T-helper 2 cell treated with Interferon-gamma antibody and Interleukin-4, amounts not matched to agents 5 μg/mL and 100 μg/mL, for 36 hours (primary cell): ENCODE results near the gene JAM3.
A peak's percentile ranks its signal among the peaks of the same experiment; 100 is the strongest.

Experiments
- DNase-seq: peaks from one replicate; pipeline ENCODE4 v3.0.0; 2021; ENCODE audit warnings: low spot score
- H3K27ac Mint-ChIP-seq: one replicate; pipeline ENCODE4 v1.8.0; 2021; ENCODE audit warnings: mild to moderate bottlenecking, mixed read lengths
- H3K27me3 Mint-ChIP-seq: one replicate; pipeline ENCODE4 v1.8.0; 2021; ENCODE audit warnings: low read depth, mixed read lengths
- H3K36me3 Mint-ChIP-seq: one replicate; pipeline ENCODE4 v1.8.0; 2021; ENCODE audit warnings: low read depth, mixed read lengths
- H3K4me1 Mint-ChIP-seq: one replicate; pipeline ENCODE4 v1.8.0; 2021; ENCODE audit warnings: low read depth, mixed read lengths
- H3K4me3 Mint-ChIP-seq: one replicate; pipeline ENCODE4 v1.8.0; 2022; ENCODE audit warnings: mild to moderate bottlenecking, moderate library complexity, mixed read lengths
- H3K9me3 Mint-ChIP-seq: one replicate; pipeline ENCODE4 v1.8.0; 2021; ENCODE audit warnings: mixed read lengths

The JAM3 gene

DNA sequence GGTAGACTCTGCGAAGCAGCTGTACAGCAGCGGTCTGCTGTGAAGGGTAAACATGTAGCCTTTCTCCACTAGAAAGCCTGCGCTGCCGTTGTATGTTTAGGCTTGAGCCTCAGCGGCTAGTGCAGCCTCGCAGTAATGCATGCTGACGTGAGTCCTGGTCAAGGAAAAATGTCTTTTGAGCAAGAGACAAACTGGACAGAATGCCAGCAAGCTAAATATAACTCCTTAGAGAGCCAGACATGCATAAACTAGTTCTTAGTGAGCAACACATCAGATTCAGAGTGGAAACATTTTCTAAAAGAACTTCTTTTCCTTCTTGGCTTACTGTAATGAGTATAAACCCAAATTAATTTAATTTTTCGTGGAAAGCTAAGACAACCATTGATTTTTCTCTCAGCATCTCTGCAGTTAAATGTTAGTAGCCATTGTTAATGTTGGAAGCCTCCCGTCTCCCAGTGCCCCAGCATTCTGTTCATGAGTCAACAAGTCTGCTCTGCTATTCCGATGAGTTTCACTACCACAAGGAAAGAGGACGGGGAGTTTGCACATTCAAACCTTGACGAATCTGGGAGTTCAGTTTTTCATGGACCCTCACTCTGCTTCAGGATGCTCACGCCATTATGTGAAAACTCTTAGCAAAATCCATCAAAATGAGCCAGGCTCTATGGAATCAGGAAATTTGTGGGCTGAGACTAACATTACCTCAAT lies 51.4 kb downstream of the JAM3 start:
- no peaks in the 10 kb centered on the region for H3K9me3 Mint-ChIP-seq
- H3K4me3 Mint-ChIP-seq = no peak overlapping the region
- H3K36me3 Mint-ChIP-seq = no peaks in the 10 kb centered on the region
- H3K27ac Mint-ChIP-seq = no peak overlapping the region
- no peak for DNase-seq
- peaks cover 7% of the 10 kb centered on the region for H3K4me1 Mint-ChIP-seq
- H3K27me3 Mint-ChIP-seq = peaks cover 31% of the 10 kb centered on the region

DNA sequence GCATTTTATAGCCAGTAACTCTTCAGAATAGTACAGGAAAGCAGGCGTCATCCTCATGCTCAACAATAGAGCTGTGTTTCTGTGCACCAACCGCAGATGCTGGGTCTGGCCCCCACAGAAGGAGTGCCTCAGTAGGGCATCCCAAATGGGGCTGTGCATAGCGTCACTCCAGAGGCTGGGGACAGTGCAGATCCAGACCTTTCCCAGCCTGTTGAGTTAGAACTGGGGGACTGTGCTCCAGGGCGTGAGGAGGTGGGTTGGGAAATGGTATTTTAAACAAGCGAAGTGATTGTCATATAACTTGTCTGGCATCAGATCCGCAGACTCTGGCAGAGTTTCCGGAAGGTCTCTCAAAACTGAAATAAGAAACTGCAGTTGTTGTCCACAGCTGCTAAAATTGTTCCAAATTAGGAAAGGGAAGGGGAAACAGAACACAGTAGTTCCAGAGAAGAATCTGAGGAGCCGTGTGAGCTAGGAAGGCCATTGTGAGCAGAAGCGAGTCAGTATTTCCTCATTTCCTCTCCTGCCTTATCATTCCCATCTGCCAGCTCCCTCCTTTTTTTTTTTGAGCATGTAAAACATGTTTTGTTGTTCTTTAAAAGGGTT lies 52.2 kb downstream of the JAM3 start:
- no peaks in the 10 kb centered on the region for H3K36me3 Mint-ChIP-seq
- H3K4me1 Mint-ChIP-seq = peaks cover 10% of the 10 kb centered on the region
- no peak overlapping the region for H3K27ac Mint-ChIP-seq
- no peak overlapping the region for H3K4me3 Mint-ChIP-seq
- DNase-seq = no peak
- no peaks in the 10 kb centered on the region for H3K9me3 Mint-ChIP-seq
- peaks cover 36% of the 10 kb centered on the region for H3K27me3 Mint-ChIP-seq

DNA sequence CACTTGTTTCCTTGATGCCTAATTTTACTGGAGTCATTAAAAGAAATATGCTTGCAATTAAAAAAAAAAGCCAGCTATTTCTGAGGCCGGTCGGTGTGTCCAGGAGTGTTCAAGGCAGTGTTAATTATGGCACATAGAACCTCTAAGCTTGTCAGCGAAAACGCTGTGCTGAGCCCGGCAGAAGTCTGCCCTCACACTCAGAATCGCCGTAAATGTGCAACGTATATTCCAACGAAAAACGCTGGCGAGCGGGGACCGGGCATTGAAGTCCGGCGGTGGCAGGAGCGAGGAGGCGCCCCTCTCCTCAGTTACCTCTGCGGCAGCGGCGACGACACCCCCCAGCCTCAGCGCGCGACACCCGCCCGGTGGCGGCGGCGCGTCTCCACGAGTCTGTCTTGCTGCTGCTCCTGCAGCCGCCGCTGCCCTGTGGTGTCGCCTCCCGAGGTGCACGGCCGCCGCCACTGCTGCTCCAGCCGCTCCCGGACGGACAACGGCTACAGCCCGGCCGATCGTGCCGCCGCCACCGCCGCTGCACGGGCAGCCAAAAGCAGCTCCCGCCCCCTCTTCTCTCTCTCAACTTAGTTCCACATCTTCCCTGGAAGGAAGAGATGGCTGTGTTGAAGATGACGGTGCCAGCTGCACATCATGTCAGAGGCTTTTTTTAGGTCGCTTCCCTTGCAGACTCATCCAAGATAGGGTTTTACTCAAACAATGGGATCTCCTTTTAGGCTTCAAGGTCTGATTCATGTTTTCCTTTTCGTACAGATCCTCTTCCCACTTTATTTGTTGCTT lies 56.0 kb downstream of the JAM3 start:
- Mint-ChIP-seq H3K27me3 (peaks cover 56% of the 10 kb centered on the region), H3K9me3 (no peaks in the 10 kb centered on the region), H3K27ac (no peak overlapping the region), H3K4me3 (no peak overlapping the region), H3K36me3 (no peaks in the 10 kb centered on the region), H3K4me1 (peaks cover 5% of the 10 kb centered on the region)
- no peak for DNase-seq

DNA sequence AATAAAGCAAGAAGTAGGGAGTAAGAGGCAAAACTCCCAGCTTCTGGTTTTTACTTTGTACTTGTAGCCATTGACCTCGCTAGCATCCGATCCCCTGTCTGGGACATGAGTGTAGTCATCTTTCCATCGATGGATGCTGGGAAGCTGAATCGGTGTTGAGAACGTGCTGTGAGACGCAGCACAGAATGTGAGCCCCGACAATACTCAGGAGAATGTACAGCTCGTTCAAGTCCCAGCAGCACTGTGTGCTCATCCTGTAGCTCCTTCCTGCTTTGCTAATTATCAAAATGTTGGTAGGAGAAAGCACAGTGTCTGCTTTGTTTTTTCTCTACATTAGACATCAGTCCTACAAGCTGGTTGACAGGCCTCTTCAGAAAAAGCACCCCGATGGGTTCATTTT lies 56.6 kb downstream of the JAM3 start:
- Mint-ChIP-seq H3K27ac (no peak overlapping the region), H3K27me3 (peaks cover 56% of the 10 kb centered on the region), H3K36me3 (no peaks in the 10 kb centered on the region), H3K9me3 (no peaks in the 10 kb centered on the region), H3K4me3 (peak overlapping the region; percentile 39), H3K4me1 (peaks cover 5% of the 10 kb centered on the region)
- no peak for DNase-seq

DNA sequence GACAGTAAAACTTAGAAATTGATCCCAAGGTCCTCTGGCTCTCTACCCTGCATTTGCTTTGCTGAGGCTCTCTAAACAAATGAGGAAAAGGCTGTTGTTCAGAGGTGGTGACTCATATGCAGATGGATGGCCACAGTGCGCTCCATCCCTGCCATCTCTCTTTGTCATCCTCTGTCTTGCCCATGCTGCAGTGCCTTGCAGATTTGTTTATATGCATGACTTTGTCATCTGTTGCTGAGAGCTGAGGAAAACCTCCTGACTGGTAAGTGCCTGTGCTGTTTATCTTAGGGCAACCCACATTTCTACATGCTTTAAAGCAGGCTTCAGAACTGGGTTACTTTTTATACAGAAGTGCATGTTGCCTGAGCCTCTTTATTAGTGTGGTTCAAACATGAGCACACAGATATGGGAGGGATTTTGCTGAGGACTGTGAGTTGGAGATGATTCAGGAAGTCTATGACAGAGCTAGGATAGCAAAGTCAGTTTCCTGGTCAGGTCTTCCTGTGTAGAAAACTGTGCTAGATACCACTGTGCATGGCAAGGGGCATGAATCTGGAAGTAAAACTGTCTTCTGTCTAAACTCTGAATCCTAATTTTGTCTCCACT lies 57.4 kb downstream of the JAM3 start:
- no peak for DNase-seq
- Mint-ChIP-seq H3K27ac (no peak overlapping the region), H3K27me3 (peaks cover 56% of the 10 kb centered on the region), H3K4me3 (no peak overlapping the region), H3K9me3 (peaks cover 6% of the 10 kb centered on the region), H3K36me3 (peaks cover under 1% of the 10 kb centered on the region), H3K4me1 (peaks cover 5% of the 10 kb centered on the region)

DNA sequence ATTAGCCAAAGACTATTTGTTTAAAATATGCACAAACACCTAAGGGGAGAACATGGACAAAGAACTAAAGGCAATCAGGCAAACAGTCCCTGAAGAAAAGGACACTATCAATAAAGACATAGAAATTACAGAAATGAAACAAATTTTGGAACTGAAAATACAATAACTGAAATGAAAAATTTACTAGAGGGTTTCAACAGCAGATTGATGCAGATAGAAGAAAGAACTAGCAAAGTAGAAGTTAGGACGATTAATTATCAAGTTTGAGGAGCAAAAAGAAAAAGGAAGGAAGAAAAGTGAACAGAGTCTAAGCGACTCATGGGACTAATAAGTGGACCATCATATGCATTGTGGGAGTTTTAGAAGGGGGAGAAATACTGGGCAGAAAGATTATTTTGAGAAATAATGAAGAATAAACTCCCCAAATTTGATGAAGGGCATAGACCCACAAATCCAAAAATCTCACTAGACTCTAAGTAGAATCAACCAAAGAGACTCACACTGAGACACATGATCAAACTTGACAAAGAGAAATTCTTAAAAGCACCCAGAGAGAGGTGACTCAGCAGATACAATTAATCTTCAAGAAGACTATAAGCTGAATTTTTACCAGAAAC lies 62.9 kb downstream of the JAM3 start:
- H3K27ac Mint-ChIP-seq = no peak overlapping the region
- H3K27me3 Mint-ChIP-seq = peaks cover 26% of the 10 kb centered on the region
- no peak overlapping the region for H3K4me3 Mint-ChIP-seq
- no peaks in the 10 kb centered on the region for H3K4me1 Mint-ChIP-seq
- peaks cover 10% of the 10 kb centered on the region for H3K36me3 Mint-ChIP-seq
- DNase-seq = no peak
- peaks cover 19% of the 10 kb centered on the region for H3K9me3 Mint-ChIP-seq

DNA sequence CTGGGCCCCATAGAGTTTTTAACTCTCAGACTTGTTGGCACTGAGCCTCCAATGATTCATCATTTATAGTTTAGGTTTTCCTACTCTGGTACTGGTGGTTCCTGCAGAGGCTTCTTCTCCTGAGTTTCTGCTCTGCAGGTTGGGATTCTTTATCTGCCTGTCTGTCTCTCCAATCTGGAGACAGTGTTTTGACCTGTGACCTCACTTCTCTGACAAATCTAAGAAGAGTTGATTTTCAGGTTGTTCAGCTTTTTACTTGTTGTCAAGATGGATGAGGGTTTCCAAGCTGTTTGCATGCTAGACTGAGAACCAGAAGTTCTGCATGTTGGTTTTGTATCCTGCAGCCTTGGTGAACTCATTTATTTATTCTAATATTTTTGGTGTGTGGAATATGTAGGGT lies 63.9 kb downstream of the JAM3 start:
- no peak overlapping the region for H3K4me3 Mint-ChIP-seq
- peaks cover 19% of the 10 kb centered on the region for H3K9me3 Mint-ChIP-seq
- H3K36me3 Mint-ChIP-seq = peaks cover 10% of the 10 kb centered on the region
- DNase-seq = no peak
- no peak overlapping the region for H3K27ac Mint-ChIP-seq
- peaks cover 17% of the 10 kb centered on the region for H3K27me3 Mint-ChIP-seq
- no peaks in the 10 kb centered on the region for H3K4me1 Mint-ChIP-seq

DNA sequence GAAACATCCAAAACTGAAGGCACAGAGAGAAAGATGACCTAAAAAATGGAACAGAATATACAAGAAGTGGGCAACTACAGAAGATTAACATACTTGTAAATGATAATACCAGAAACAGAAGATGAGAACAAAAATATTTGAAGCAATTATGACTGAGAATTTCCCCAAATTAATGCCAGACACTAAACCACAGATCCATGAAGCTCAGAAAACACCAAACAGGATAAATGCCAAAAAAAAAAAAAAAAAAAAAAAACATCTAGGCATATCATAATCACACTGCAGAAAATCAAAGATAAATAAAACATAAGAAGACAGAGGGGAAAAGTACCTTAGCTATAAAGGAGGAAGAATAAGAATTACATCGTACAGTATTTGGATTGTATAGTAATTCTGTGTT lies 65.3 kb downstream of the JAM3 start:
- H3K36me3 Mint-ChIP-seq = peaks cover 10% of the 10 kb centered on the region
- H3K27ac Mint-ChIP-seq = no peak overlapping the region
- H3K9me3 Mint-ChIP-seq = peaks cover 19% of the 10 kb centered on the region
- no peak overlapping the region for H3K4me3 Mint-ChIP-seq
- no peak for DNase-seq
- peaks cover 12% of the 10 kb centered on the region for H3K27me3 Mint-ChIP-seq
- no peaks in the 10 kb centered on the region for H3K4me1 Mint-ChIP-seq

DNA sequence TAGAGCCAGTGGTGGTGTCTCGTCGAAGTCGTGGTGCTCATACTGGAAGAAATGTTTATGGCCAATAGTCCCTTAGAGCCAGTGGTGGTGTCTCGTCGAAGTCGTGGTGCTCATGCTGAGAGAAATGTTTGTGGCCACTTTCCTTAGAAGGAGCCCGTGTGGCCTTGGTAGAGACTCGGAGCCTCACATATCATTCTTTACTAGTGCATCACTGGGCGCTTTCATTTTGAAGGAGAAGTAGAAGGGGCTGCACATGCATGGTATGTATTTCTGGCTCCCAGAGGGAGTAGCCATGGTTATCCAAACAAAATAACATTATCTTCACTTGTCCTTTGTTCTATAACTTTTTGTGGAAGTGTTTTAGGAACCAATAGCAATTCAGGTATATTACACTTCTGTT lies 69.5 kb downstream of the JAM3 start:
- DNase-seq = no peak
- H3K27me3 Mint-ChIP-seq = peaks cover 8% of the 10 kb centered on the region
- H3K36me3 Mint-ChIP-seq = no peaks in the 10 kb centered on the region
- no peak overlapping the region for H3K27ac Mint-ChIP-seq
- peaks cover 1% of the 10 kb centered on the region for H3K4me1 Mint-ChIP-seq
- H3K4me3 Mint-ChIP-seq = no peak overlapping the region
- peaks cover 4% of the 10 kb centered on the region for H3K9me3 Mint-ChIP-seq

DNA sequence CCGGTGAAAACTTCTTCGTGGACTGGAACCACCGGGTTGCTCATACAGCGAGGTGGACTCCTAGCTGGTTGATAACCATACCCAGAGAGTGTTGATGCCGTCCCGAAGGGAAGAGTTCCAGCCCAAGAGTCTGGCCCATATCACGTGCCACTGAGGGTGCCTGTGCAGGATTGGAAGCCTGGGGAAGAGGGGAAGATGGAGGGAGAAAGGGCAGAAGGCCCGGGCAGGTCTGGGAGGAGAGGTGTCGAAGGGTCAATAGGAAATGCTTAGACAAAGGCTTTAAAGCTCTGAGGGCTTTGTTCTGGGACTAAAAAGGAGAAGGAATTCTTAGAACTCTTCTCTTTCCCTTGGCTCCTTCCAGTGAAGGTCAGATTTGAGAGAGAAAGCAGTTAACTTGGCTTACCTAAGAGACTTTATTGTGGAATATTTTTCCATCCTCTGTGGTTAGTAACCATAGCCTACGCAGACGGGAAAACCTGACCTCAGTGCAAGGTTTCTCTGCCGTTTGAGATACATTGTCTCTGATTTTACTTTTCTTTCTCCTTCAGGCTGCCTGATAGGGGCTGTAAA lies 70.5 kb downstream of the JAM3 start:
- Mint-ChIP-seq H3K4me1 (peaks cover 10% of the 10 kb centered on the region), H3K9me3 (no peaks in the 10 kb centered on the region), H3K27me3 (peaks cover 2% of the 10 kb centered on the region), H3K36me3 (peaks cover 1% of the 10 kb centered on the region), H3K4me3 (no peak overlapping the region), H3K27ac (no peak overlapping the region)
- DNase-seq = no peak

DNA sequence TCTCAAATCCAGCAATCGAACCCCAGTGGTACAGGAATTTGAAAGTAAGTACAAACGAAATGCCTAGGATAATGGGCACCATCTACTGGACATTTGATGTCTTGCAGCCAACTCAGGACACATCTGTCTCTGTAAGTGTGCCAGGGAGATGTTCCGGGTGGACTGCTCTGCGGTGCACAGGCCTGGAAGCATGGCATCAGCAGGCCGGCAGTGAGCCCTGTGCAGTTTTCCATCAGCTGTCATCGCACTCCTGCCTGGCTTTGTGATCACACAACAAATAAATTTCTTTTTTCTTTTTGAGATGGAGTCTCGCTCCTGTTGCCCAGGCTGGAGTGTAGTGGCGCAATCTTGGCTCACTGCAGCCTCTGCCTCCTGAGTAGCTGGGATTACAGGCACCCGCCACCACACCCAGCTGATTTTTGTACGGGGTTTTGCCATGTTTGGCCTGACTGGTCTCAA lies 71.0 kb downstream of the JAM3 start:
- Mint-ChIP-seq H3K4me3 (no peak overlapping the region), H3K36me3 (peaks cover 1% of the 10 kb centered on the region), H3K27me3 (peaks cover under 1% of the 10 kb centered on the region), H3K4me1 (peaks cover 10% of the 10 kb centered on the region), H3K27ac (no peak overlapping the region), H3K9me3 (no peaks in the 10 kb centered on the region)
- no peak for DNase-seq

DNA sequence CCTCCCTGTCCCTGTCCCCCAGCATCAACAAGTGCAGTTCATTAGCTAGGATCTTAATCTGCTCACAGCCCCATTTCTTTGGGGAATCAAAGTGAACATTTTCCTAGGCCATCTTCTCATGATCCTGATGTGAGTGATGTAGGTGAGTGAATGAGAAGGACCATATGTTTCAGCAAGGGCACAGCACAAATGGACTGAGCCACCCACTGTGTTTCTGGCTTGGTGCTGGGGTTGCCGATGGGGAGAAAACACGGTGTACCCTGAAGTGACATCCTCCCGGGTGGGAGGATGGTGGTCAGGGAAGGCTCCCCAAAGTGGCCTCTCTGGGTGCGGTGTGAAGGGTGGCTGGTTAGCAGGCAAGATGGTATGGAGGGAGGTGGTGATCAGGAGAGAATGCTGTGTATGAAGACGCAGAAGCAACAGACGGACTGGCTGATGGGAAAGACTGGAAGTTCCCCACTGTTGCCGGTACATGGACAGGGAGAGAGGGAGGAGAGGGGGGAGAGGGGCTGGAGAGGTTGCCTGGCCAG lies 72.2 kb downstream of the JAM3 start:
- Mint-ChIP-seq H3K27ac (no peak overlapping the region), H3K4me3 (no peak overlapping the region), H3K36me3 (peaks cover 1% of the 10 kb centered on the region), H3K9me3 (no peaks in the 10 kb centered on the region), H3K27me3 (no peaks in the 10 kb centered on the region), H3K4me1 (peaks cover 10% of the 10 kb centered on the region)
- no peak for DNase-seq

DNA sequence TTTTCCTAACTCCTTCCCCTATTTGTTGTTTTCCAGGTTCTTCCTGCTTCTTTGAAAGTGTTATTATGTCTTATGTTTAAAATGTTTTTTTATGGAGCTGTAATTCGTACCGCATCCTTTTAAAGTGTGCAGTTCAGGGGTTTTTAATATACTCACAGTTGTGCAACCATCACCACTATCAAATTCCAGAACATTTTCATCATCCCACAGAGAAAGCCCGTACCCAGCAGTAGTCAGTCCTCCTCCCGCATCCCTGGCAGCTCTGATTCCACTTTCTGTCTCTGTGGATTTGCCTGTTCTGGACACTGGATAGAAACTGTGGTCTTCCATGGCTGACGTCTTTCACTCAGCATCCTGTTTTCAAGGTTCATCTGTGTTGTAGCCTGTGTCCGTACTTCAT lies 73.7 kb downstream of the JAM3 start:
- no peaks in the 10 kb centered on the region for H3K9me3 Mint-ChIP-seq
- peaks cover 10% of the 10 kb centered on the region for H3K4me1 Mint-ChIP-seq
- peaks cover 1% of the 10 kb centered on the region for H3K36me3 Mint-ChIP-seq
- no peak overlapping the region for H3K4me3 Mint-ChIP-seq
- no peaks in the 10 kb centered on the region for H3K27me3 Mint-ChIP-seq
- no peak overlapping the region for H3K27ac Mint-ChIP-seq
- DNase-seq = no peak
